Measurements from ENCODE around the gene FLNB. TPM values are rescaled to one million over a fixed set of nuclear protein-coding genes. Genes with fewer than 3 reads are reported as not detected.

Gene FLNB
- total and polyA plus RNA-seq, 2 experiments from 2014 or later: 60.6 to 186 TPM

- Histone ChIP-seq H3K79me2 (ENCODE audit: insufficient read depth) (peaks cover 100% of the 10 kb centered on the region), H3K9me3 (ENCODE audit: low read depth) (no peaks in the 10 kb centered on the region), H4K20me1 (ENCODE audit: insufficient read depth) (no peaks in the 10 kb centered on the region), H3K27me3 (replicated peaks; ENCODE audit: insufficient read depth) (no peaks in the 10 kb centered on the region), H3K36me3 (ENCODE audit: low read depth) (no peaks in the 10 kb centered on the region), H3K27ac (no peak overlapping the region), H3K4me3 (no peak overlapping the region), H2AFZ (no peak overlapping the region), H3K9me2 (ENCODE audit: insufficient read depth) (no peaks in the 10 kb centered on the region), H3K4me2 (ENCODE audit: unreplicated experiment) (no peak overlapping the region), H3K9ac (no peak overlapping the region), H3F3A (ENCODE audit: insufficient read depth) (peaks cover 50% of the 10 kb centered on the region), H3K4me1 (ENCODE audit: insufficient read depth) (peaks cover 52% of the 10 kb centered on the region)
- no peak for TF ChIP-seq EZH2 (IDR thresholded peaks at IDR 0.05; ENCODE audit: insufficient read depth, poor library complexity, severe bottlenecking)
- no peak for TF ChIP-seq EZH2phosphoT487 (IDR thresholded peaks at IDR 0.05; ENCODE audit: insufficient read depth, low read depth)
- no peak for DNase-seq
- WGBS, 2 experiments (ENCODE audit: low coverage in 1 of 2, low lambda C conversion rate in 2 of 2, missing lambda C conversion rate in 2 of 2): 92 to 97% methylated on average over 13 of the region's 13 CpGs
- in situ Hi-C loops (cut with MboI): no loop called here
Measured at GRCh38 chr3:58037141-58037910, 29.1 kb downstream of the FLNB start.

GRCh38 chr3:58038675-58039292 lies 30.6 kb downstream of the FLNB start:
- H3K4me1 ChIP-seq (ENCODE audit: insufficient read depth): peaks cover 60% of the 10 kb centered on the region
- peaks cover 51% of the 10 kb centered on the region for H3F3A ChIP-seq (ENCODE audit: insufficient read depth)
- H3K9me2 ChIP-seq (ENCODE audit: insufficient read depth): no peaks in the 10 kb centered on the region
- no peak overlapping the region for H3K4me2 ChIP-seq (ENCODE audit: unreplicated experiment)
- in situ Hi-C loops (cut with MboI): no loop called here
- H3K36me3 ChIP-seq (ENCODE audit: low read depth): no peaks in the 10 kb centered on the region
- WGBS, 2 experiments (ENCODE audit: low coverage in 1 of 2, low lambda C conversion rate in 2 of 2, missing lambda C conversion rate in 2 of 2): 87 to 89% methylated on average over 8 of the region's 8 CpGs
- no peaks in the 10 kb centered on the region for H3K9me3 ChIP-seq (ENCODE audit: low read depth)
- no peak for TF ChIP-seq EZH2 (IDR thresholded peaks at IDR 0.05; ENCODE audit: insufficient read depth, poor library complexity, severe bottlenecking)
- TF ChIP-seq EZH2phosphoT487 (IDR thresholded peaks at IDR 0.05; ENCODE audit: insufficient read depth, low read depth): no peak
- H3K27me3 ChIP-seq (replicated peaks; ENCODE audit: insufficient read depth): no peaks in the 10 kb centered on the region
- H3K79me2 ChIP-seq (ENCODE audit: insufficient read depth): peaks cover 100% of the 10 kb centered on the region
- H3K9ac ChIP-seq: no peak overlapping the region
- H4K20me1 ChIP-seq (ENCODE audit: insufficient read depth): no peaks in the 10 kb centered on the region
- no peak overlapping the region for H3K4me3 ChIP-seq
- H2AFZ ChIP-seq: no peak overlapping the region
- peak; percentile 29 for DNase-seq
- H3K27ac ChIP-seq: no peak overlapping the region

GRCh38 chr3:58039601-58040000 lies 31.4 kb downstream of the FLNB start:
- Histone ChIP-seq H3K4me2 (ENCODE audit: unreplicated experiment) (no peak overlapping the region), H3K36me3 (ENCODE audit: low read depth) (no peaks in the 10 kb centered on the region), H4K20me1 (ENCODE audit: insufficient read depth) (no peaks in the 10 kb centered on the region), H3K9ac (no peak overlapping the region), H3K4me1 (ENCODE audit: insufficient read depth) (peaks cover 67% of the 10 kb centered on the region), H3K9me2 (ENCODE audit: insufficient read depth) (no peaks in the 10 kb centered on the region), H2AFZ (no peak overlapping the region), H3K9me3 (ENCODE audit: low read depth) (no peaks in the 10 kb centered on the region), H3K27me3 (replicated peaks; ENCODE audit: insufficient read depth) (no peaks in the 10 kb centered on the region), H3K4me3 (no peak overlapping the region), H3F3A (ENCODE audit: insufficient read depth) (peaks cover 54% of the 10 kb centered on the region), H3K27ac (no peak overlapping the region), H3K79me2 (ENCODE audit: insufficient read depth) (peaks cover 100% of the 10 kb centered on the region)
- in situ Hi-C loops (cut with MboI): no loop called here
- no peak for DNase-seq
- no peak for TF ChIP-seq EZH2 (IDR thresholded peaks at IDR 0.05; ENCODE audit: insufficient read depth, poor library complexity, severe bottlenecking)
- TF ChIP-seq EZH2phosphoT487 (IDR thresholded peaks at IDR 0.05; ENCODE audit: insufficient read depth, low read depth): no peak
- 95% methylated on average over 2 of the region's 2 CpGs for WGBS, 2 experiments (ENCODE audit: low coverage in 1 of 2, low lambda C conversion rate in 2 of 2, missing lambda C conversion rate in 2 of 2)

GRCh38 chr3:58041182-58041825 lies 33.1 kb downstream of the FLNB start:
- peaks cover 56% of the 10 kb centered on the region for H3F3A ChIP-seq (ENCODE audit: insufficient read depth)
- no peak overlapping the region for H3K4me2 ChIP-seq (ENCODE audit: unreplicated experiment)
- no peaks in the 10 kb centered on the region for H4K20me1 ChIP-seq (ENCODE audit: insufficient read depth)
- H3K4me3 ChIP-seq: no peak overlapping the region
- H3K4me1 ChIP-seq (ENCODE audit: insufficient read depth): peaks cover 68% of the 10 kb centered on the region
- no peak overlapping the region for H2AFZ ChIP-seq
- H3K9ac ChIP-seq: no peak overlapping the region
- H3K36me3 ChIP-seq (ENCODE audit: low read depth): no peaks in the 10 kb centered on the region
- H3K9me2 ChIP-seq (ENCODE audit: insufficient read depth): no peaks in the 10 kb centered on the region
- DNase-seq: no peak
- TF ChIP-seq EZH2 (IDR thresholded peaks at IDR 0.05; ENCODE audit: insufficient read depth, poor library complexity, severe bottlenecking): no peak
- no peak for TF ChIP-seq EZH2phosphoT487 (IDR thresholded peaks at IDR 0.05; ENCODE audit: insufficient read depth, low read depth)
- H3K27ac ChIP-seq: peak overlapping the region; percentile 89; the same call in 1 of the 2 replicates
- H3K79me2 ChIP-seq (ENCODE audit: insufficient read depth): peaks cover 100% of the 10 kb centered on the region
- H3K27me3 ChIP-seq (replicated peaks; ENCODE audit: insufficient read depth): no peaks in the 10 kb centered on the region
- no peaks in the 10 kb centered on the region for H3K9me3 ChIP-seq (ENCODE audit: low read depth)
- in situ Hi-C loops (cut with MboI): no loop called here
- 85 to 89% methylated on average over 5 of the region's 5 CpGs for whole genome bisulfite sequencing, 2 experiments (ENCODE audit: low coverage in 1 of 2, low lambda C conversion rate in 2 of 2, missing lambda C conversion rate in 2 of 2)

Measured in GM23248 (cell line).